Measurements from ENCODE around the gene ARL5C.

GRCh38 chr17:39114723-39115122 lies 51.2 kb downstream of the ARL5C start:
- TF ChIP-seq CTCF (conservative IDR thresholded peaks at IDR 0.05) (no peak), ZFX (IDR thresholded peaks at IDR 0.05) (no peak)
